Retinal pigment epithelial cell (primary cell): ENCODE data around the gene SMG9.
A peak's percentile ranks its signal among the peaks of the same experiment; 100 is the strongest.

Experiments used
- DNase-seq: peaks from one replicate; pipeline ENCODE4 v3.0.0-alpha.2; 2010; ENCODE audit warnings: low read depth
- H3K4me3 ChIP-seq: 2 replicates; pipeline ENCODE4 v1.5.1; 2011; ENCODE audit warnings: mild to moderate bottlenecking, low read length, control low read depth, moderate library complexity
- CTCF ChIP-seq: conservative IDR thresholded peaks from 2 replicates; pipeline ENCODE4 v1.5.1; 2011; ENCODE audit warnings: low read depth, low read length, control low read depth, inconsistent platforms

Gene SMG9

GRCh38 chr19:43741075-43741825 lies 13.5 kb downstream of the SMG9 start:
- H3K4me3 ChIP-seq, result no peak overlapping the region
- no peak for TF ChIP-seq CTCF
- no peak for DNase-seq

- no peak for TF ChIP-seq CTCF
- no peak for DNase-seq
- H3K4me3 ChIP-seq, result no peak overlapping the region
Measured at GRCh38 chr19:43739439-43740235, 15.1 kb downstream of the SMG9 start.

- no peak for DNase-seq
- no peak for TF ChIP-seq CTCF
- H3K4me3 ChIP-seq, result no peak overlapping the region
Measured at GRCh38 chr19:43738780-43739211, 16.0 kb downstream of the SMG9 start.

GRCh38 chr19:43735957-43736356 lies 18.8 kb downstream of the SMG9 start:
- peak; percentile 48 for DNase-seq
- no peak overlapping the region for H3K4me3 ChIP-seq
- TF ChIP-seq CTCF, result no peak

GRCh38 chr19:43735013-43735412 lies 19.7 kb downstream of the SMG9 start:
- DNase-seq, result no peak
- no peak overlapping the region for H3K4me3 ChIP-seq
- no peak for TF ChIP-seq CTCF

GRCh38 chr19:43731846-43732245 lies 22.9 kb downstream of the SMG9 start:
- no peak overlapping the region for H3K4me3 ChIP-seq
- TF ChIP-seq CTCF, result no peak
- DNase-seq, result no peak
